Right ventricle myocardium inferior (tissue), 1 donor: ENCODE results near the gene BPIFA2. TPM values are rescaled to one million over a fixed set of nuclear protein-coding genes. Genes with fewer than 3 reads are reported as not detected.

Source experiments
- ATAC-seq: fragments of 200-7000 bp; cut with Tn5 transposase; one replicate; pipeline ENCODE4 v1.9.1; 2020; ENCODE audit warnings: mild to moderate bottlenecking, moderate library complexity
- DNase-seq: peaks from one replicate; pipeline ENCODE4 v3.0.0; 2021; ENCODE audit errors: missing footprints
- intact Hi-C: fragments of 100-400 bp; cut with DNase I; formaldehyde crosslinking; loops from one replicate; pipeline ENCODE4 v1.11.0; 2022
- total RNA-seq: library from RNA; stranded (reverse); fragmentation: NEBNext Ultra II Directional; extraction: Animal tissue kit (Norgen Biotek cat#: 25700); gene quantifications from one replicate; pipeline ENCODE4 v1.2.1, GENCODE V29; 2021
- donor health status: DM: no; HTN: yes; CAD: no; lungs with severe emphysema.

Gene BPIFA2
- total RNA-seq, 1 donor from 2014 or later: not detected

- DNase-seq (no peak), ATAC-seq (no peak)
- intact Hi-C loops: no loop called here
Measured at GRCh38 chr20:33158637-33159385, 9.1 kb upstream of the BPIFA2 start.

GRCh38 chr20:33159713-33160112 lies 8.2 kb upstream of the BPIFA2 start:
- intact Hi-C loops: no loop called here
- DNase-seq: no peak
- no peak for ATAC-seq

GRCh38 chr20:33160681-33161080 lies 7.3 kb upstream of the BPIFA2 start:
- DNase-seq (no peak), ATAC-seq (no peak)
- intact Hi-C loops: no loop called here

- intact Hi-C loops: no loop called here
- DNase-seq (no peak), ATAC-seq (no peak)
Measured at GRCh38 chr20:33162313-33162712, 5.6 kb upstream of the BPIFA2 start.

- intact Hi-C loops: no loop called here
- DNase-seq: no peak
Measured at GRCh38 chr20:33162753-33163152, 5.2 kb upstream of the BPIFA2 start.

GRCh38 chr20:33163856-33164762 lies 3.9 kb upstream of the BPIFA2 start:
- ATAC-seq (no peak), DNase-seq (no peak)
- intact Hi-C loops: no loop called here

More at GRCh38 chr20:33162753-33163152, 5.2 kb upstream of the BPIFA2 start:
- ATAC-seq: no peak

- DNase-seq (no peak), ATAC-seq (no peak)
- intact Hi-C loops: no loop called here
Measured at GRCh38 chr20:33164763-33165095, 3.2 kb upstream of the BPIFA2 start.

- ATAC-seq (no peak), DNase-seq (no peak)
- intact Hi-C loops: no loop called here
Measured at GRCh38 chr20:33165416-33166055, 2.4 kb upstream of the BPIFA2 start.

- DNase-seq (no peak), ATAC-seq (no peak)
- intact Hi-C loops: no loop called here
Measured at GRCh38 chr20:33166533-33167113, 1.3 kb upstream of the BPIFA2 start.

GRCh38 chr20:33169176-33169794 lies 1.3 kb downstream of the BPIFA2 start:
- no peak for ATAC-seq
- DNase-seq: no peak
- intact Hi-C loops: no loop called here

- intact Hi-C loops: no loop called here
- no peak for DNase-seq
- no peak for ATAC-seq
Measured at GRCh38 chr20:33172781-33173180, 4.8 kb downstream of the BPIFA2 start.

GRCh38 chr20:33175123-33175522 lies 7.2 kb downstream of the BPIFA2 start:
- DNase-seq (no peak), ATAC-seq (no peak)
- intact Hi-C loops: no loop called here

- ATAC-seq (no peak), DNase-seq (no peak)
- intact Hi-C loops: no loop called here
Measured at GRCh38 chr20:33176101-33176500, 8.1 kb downstream of the BPIFA2 start.

GRCh38 chr20:33177866-33178265 lies 9.9 kb downstream of the BPIFA2 start:
- intact Hi-C loops: no loop called here
- DNase-seq (no peak), ATAC-seq (no peak)

GRCh38 chr20:33178726-33179125 lies 10.8 kb downstream of the BPIFA2 start:
- DNase-seq: no peak
- intact Hi-C loops: no loop called here
- no peak for ATAC-seq

GRCh38 chr20:33180169-33180568 lies 12.2 kb downstream of the BPIFA2 start:
- no peak for ATAC-seq
- DNase-seq: no peak
- intact Hi-C loops: no loop called here

GRCh38 chr20:33181482-33182093 lies 13.6 kb downstream of the BPIFA2 start:
- intact Hi-C loops: no loop called here
- ATAC-seq (no peak), DNase-seq (no peak)

GRCh38 chr20:33183312-33183711 lies 15.4 kb downstream of the BPIFA2 start:
- ATAC-seq: no peak
- intact Hi-C loops: no loop called here
- no peak for DNase-seq
